Mucosa of descending colon (tissue), 3 donors: ENCODE results near the gene LAMTOR5. TPM values are rescaled to one million over a fixed set of nuclear protein-coding genes. Genes with fewer than 3 reads are reported as not detected.
"Not testable (repeated sequence)": the region's sequence is repeated elsewhere in the genome, so short reads cannot be mapped to it uniquely, and the experiment has no call there.

Experiments used
- ATAC-seq: fragments of 200-7000 bp; cut with Tn5 transposase; one replicate; pipeline ENCODE4 v1.9.1; 2020; ENCODE audit warnings: mild to moderate bottlenecking, moderate library complexity
- DNase-seq, 3 donors: peaks; one replicate each; pipeline ENCODE4 v3.0.0-alpha.2; 2020
- H3K36me3 ChIP-seq: fragments of 200-600 bp; one replicate; pipeline ENCODE4 v1.8.0; 2021; ENCODE audit warnings: low read depth, mild to moderate bottlenecking
- H3K4me1 ChIP-seq: fragments of 200-600 bp; one replicate; pipeline ENCODE4 v1.8.0; 2021; ENCODE audit warnings: low read depth, mild to moderate bottlenecking
- H3K4me3 ChIP-seq: fragments of 200-600 bp; one replicate; pipeline ENCODE4 v1.8.0; 2021; ENCODE audit warnings: mild to moderate bottlenecking
- H3K9me3 ChIP-seq: fragments of 200-600 bp; one replicate; pipeline ENCODE4 v1.8.0; 2021; ENCODE audit warnings: mild to moderate bottlenecking
- intact Hi-C, 2 donors: fragments of 100-400 bp; cut with DNase I in 1 of 2; cut with micrococcal nuclease in 1 of 2; formaldehyde crosslinking; loops; one replicate each; pipeline versions ENCODE4 v1.11.0 to v1.11.1; 2022; cut with DNase I, micrococcal nuclease
- total RNA-seq, 3 donors: library from RNA; stranded (reverse); fragmentation: NEBNext Ultra II Directional in 2 of 3; extraction: Animal tissue kit (Norgen Biotek cat#: 25700) in 2 of 3; gene quantifications; one replicate each; pipeline versions ENCODE4 v1.2.1 to v1.2.4, GENCODE V29; 2021 to 2023
- TF ChIP-seq, protein P1 (sequence below): fragments of 200-600 bp; IDR thresholded peaks from one replicate; pipeline ENCODE4 v1.8.0; 2022; ENCODE audit warnings: antibody characterized with exemption, mild to moderate bottlenecking
- donor health status: DM: no; HTN: no; CAD: no; lungs with moderate emphysema.
- donor health status: DM: no; HTN: no; CAD: no.
- donor health status: DM: no; HTN: yes; CAD: no.

LAMTOR5 gene
- total RNA-seq, 3 donors from 2014 or later = 95.3 to 114 (median 108) TPM

DNA sequence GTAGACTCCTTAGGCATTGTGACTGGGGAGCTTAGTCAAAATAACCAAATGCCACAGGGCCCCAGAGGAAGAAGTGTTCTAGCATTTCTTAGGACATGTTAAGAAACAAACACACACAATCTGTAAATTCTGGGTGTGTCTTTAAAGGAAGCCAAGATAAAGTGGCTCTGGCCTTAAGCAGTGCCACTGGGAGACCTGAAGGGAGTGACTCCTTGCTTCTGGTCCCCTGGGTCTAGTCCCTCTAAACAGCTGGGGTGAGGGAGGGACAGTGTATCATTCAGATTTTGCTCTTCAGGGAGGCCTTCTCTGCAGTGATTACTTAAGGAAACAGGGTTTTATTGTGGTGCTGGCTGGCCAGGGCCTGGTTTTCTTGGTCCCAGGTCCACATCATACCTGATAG lies 34.4 kb upstream of the LAMTOR5 start:
- ATAC-seq = no peak
- intact Hi-C loops = no loop called here
- Histone ChIP-seq H3K4me1 (no peaks in the 10 kb centered on the region), H3K9me3 (no peaks in the 10 kb centered on the region), H3K4me3 (no peak overlapping the region), H3K36me3 (no peaks in the 10 kb centered on the region)
- TF ChIP-seq, protein P1, sequence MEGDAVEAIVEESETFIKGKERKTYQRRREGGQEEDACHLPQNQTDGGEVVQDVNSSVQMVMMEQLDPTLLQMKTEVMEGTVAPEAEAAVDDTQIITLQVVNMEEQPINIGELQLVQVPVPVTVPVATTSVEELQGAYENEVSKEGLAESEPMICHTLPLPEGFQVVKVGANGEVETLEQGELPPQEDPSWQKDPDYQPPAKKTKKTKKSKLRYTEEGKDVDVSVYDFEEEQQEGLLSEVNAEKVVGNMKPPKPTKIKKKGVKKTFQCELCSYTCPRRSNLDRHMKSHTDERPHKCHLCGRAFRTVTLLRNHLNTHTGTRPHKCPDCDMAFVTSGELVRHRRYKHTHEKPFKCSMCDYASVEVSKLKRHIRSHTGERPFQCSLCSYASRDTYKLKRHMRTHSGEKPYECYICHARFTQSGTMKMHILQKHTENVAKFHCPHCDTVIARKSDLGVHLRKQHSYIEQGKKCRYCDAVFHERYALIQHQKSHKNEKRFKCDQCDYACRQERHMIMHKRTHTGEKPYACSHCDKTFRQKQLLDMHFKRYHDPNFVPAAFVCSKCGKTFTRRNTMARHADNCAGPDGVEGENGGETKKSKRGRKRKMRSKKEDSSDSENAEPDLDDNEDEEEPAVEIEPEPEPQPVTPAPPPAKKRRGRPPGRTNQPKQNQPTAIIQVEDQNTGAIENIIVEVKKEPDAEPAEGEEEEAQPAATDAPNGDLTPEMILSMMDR = no peak
- DNase-seq = no peak

DNA sequence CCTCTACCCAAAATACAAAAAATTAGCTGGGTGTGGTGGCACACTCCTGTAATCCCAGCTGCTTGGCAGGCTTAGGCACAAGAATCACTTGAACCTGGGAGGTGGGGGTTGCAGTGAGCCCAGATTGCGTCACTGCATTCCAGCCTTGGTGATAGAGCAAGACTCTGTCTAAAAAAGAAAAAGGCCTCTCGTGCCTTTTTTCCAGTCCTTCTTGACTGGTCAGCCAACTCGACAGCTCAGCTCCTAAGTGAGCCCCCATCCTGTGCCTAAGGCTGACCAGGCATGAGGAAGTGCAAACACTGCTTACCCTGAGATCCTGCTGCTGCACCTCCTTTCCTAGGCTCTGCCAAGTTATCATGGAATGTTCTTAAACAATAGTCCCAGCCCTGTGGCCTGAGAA lies 33.4 kb upstream of the LAMTOR5 start:
- intact Hi-C loops = no loop called here
- DNase-seq (no peak), ATAC-seq (no peak)
- H3K4me1 ChIP-seq = no peaks in the 10 kb centered on the region
- no peaks in the 10 kb centered on the region for H3K36me3 ChIP-seq
- TF ChIP-seq, protein P1 = no peak
- no peak overlapping the region for H3K4me3 ChIP-seq
- no peaks in the 10 kb centered on the region for H3K9me3 ChIP-seq

DNA sequence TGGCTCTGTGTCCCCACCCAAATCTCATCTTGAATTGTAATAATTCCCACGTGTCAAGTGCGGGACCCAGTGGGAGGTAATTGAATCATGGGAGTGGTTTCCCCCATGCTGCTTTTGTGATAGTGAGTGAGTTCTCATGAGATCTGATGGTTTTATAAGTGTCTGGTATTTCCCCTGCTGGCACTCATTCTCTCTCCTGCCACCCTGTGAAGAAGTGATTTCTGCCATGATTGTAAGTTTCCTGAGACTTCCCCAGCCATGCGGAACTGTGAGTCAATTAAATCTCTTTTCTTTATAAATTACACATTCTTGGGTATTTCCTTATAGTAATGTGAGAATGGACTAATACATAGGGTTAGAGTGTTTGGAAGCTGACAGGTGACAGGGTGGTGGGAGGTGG lies 32.4 kb upstream of the LAMTOR5 start:
- DNase-seq, H3K9me3 ChIP-seq, intact Hi-C loops, H3K4me3 ChIP-seq, H3K36me3 ChIP-seq, ATAC-seq, H3K4me1 ChIP-seq: not testable (repeated sequence)

DNA sequence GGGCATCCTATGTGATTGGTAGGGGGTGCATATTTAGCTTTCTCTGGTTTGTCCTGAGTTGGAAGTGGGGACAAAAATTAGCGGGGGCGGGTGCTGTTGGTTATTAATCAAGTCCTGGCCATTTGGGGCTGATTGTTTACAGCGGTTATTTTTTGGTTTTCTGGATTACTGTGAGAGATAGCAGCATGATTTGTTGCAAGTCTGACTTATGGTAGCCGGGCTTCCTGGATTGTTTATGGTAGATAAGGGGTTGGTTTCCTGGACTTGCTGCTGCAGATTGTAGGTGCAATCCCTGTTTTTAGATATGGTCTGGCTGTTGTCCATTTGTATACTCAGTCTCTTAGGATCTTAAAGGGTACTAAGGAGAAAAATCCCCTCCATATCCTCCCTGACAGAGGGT lies 31.4 kb upstream of the LAMTOR5 start:
- ATAC-seq (no peak), DNase-seq (no peak)
- H3K4me1 ChIP-seq = no peaks in the 10 kb centered on the region
- H3K36me3 ChIP-seq = no peaks in the 10 kb centered on the region
- no peak overlapping the region for H3K4me3 ChIP-seq
- H3K9me3 ChIP-seq = no peaks in the 10 kb centered on the region
- intact Hi-C loops = no loop called here
- TF ChIP-seq, protein P1 = no peak

DNA sequence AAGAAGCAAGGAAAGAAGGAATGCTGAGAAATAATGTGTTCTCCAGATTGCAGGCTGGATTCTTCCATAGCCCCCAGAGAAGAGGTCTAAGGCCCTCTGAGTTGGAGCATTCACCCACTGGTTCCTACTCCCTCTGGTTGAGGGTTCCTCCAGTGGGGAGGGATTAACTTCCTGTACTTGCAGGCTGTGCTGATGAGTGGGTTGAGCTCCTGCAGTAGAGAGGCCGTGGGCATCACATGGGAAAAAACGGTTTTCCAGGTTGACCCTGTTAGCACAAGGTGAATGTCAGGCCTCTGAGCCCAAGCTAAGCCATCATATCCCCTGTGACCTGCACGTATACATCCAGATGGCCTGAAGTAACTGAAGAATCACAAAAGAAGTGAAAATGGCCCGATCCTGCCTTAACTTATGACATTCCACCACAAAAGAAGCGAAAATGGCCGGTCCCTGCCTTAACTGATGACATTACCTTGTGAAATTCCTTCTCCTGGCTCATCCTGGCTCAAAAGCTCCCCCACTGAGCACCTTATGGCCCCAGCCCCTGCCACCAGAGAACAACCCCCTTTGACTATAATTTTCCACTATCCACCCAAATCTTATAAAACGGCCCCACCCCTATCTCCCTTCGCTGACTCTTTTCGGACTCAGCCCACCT lies 30.3 kb upstream of the LAMTOR5 start:
- ATAC-seq, H3K36me3 ChIP-seq, H3K4me3 ChIP-seq, intact Hi-C loops, DNase-seq, H3K4me1 ChIP-seq, H3K9me3 ChIP-seq: not testable (repeated sequence)

DNA sequence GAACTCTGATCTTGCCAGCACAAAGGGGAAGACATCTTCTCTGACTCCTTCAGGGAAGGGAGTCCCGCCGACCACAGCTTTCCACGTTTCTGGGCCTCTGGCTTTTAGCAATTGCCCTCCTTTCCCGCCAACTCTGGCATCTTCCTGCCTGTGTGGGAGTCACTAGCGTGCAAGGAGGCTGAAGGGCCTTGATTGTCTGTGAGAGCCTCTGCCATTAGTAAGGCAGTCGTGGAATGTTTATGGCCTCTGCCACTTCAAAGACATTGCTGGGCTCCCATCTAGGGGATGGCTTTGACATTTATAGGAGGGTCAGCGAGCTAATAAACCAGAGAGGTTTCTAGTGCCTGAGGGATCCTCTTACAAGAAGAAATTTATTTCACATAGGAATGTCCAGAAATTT lies 29.1 kb upstream of the LAMTOR5 start:
- TF ChIP-seq, protein P1 = no peak
- Histone ChIP-seq H3K9me3 (no peaks in the 10 kb centered on the region), H3K4me1 (no peaks in the 10 kb centered on the region), H3K4me3 (no peak overlapping the region), H3K36me3 (no peaks in the 10 kb centered on the region)
- intact Hi-C loops = no loop called here
- ATAC-seq = no peak
- DNase-seq = no peak

DNA sequence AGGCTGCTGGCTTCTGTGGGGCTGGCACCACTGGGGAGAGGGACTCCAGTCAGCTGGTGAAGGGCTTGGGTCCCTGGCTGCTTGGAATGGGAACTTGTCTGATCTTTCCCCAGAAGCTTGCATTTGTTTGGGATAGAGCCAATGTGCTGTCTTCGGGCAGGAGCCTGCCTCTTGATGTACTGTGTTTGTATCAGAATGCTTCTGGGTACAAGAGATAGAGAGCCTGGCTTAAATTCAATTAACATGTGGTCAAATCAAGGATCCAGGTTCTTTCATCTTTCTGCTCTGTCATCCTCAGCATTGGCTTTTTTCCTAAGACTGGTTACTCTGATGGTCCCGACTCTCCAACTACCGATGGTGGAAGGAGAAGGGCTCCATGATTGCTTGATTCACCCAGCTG lies 27.5 kb upstream of the LAMTOR5 start:
- H3K9me3 ChIP-seq = no peaks in the 10 kb centered on the region
- ATAC-seq (no peak), DNase-seq (no peak)
- H3K4me1 ChIP-seq = no peaks in the 10 kb centered on the region
- intact Hi-C loops = no loop called here
- no peak overlapping the region for H3K4me3 ChIP-seq
- H3K36me3 ChIP-seq = no peaks in the 10 kb centered on the region
- TF ChIP-seq, protein P1 = no peak
